Panc1 (cell line): ENCODE data around the gene GNAT1.

ENCODE experiments used
- CTCF ChIP-seq: fragments of 450-650 bp; IDR thresholded peaks from 2 replicates; pipeline ENCODE4 v1.5.1; 2017; ENCODE audit warnings: mild to moderate bottlenecking
- POLR2AphosphoS5 ChIP-seq: IDR thresholded peaks from 2 replicates; pipeline ENCODE4 v1.6.1; 2012; ENCODE audit warnings: mild to moderate bottlenecking, low read depth, low read length, moderate library complexity
- REST ChIP-seq, 2 experiments: IDR thresholded peaks; 2 replicates each; pipeline ENCODE4 v1.6.1; 2011 to 2012; ENCODE audit warnings: low read depth in 2 of 2, control low read depth in 1 of 2, low read length in 1 of 2, mild to moderate bottlenecking in 1 of 2, moderate library complexity in 1 of 2; ENCODE audit not compliant: insufficient read depth in 1 of 2
- SIN3A ChIP-seq: IDR thresholded peaks from 2 replicates; pipeline ENCODE4 v1.6.1; 2012; ENCODE audit warnings: low read depth, mild to moderate bottlenecking, low read length, moderate library complexity, borderline replicate concordance; ENCODE audit not compliant: insufficient read depth

GRCh38 chr3:50226888-50227389 is 35.5 kb downstream of the GNAT1 start:
- no peak for TF ChIP-seq POLR2AphosphoS5
- no peak for TF ChIP-seq CTCF
- TF ChIP-seq SIN3A = no peak
- no peak for TF ChIP-seq REST (IDR thresholded peaks at IDR 0.05; ENCODE audit: insufficient read depth in 1 of 2, low read depth in 2 of 2, low read length in 1 of 2)
